Uterus (tissue), 2 donors: ENCODE data around the gene C10orf53.

Source experiments
- CTCF ChIP-seq, 4 experiments: fragments of 200-600 bp in 2 of 4; fragments of 450-650 bp in 2 of 4; sonication (generic) in 2 of 4; IDR thresholded peaks; one replicate each; pipeline ENCODE4 v1.5.1; 2016 to 2019; ENCODE audit warnings: antibody characterized with exemption in 4 of 4, mild to moderate bottlenecking in 2 of 4, moderate library complexity in 1 of 4
- POLR2A ChIP-seq, 2 donors: fragments of 450-650 bp; IDR thresholded peaks; one replicate each; pipeline ENCODE4 v1.6.1; 2016; ENCODE audit warnings: antibody characterized with exemption in 2 of 2, mild to moderate bottlenecking in 1 of 2, moderate library complexity in 1 of 2

- TF ChIP-seq CTCF (IDR thresholded peaks at IDR 0.05) (no peak), POLR2A (IDR thresholded peaks at IDR 0.05) (no peak)
Observed at GRCh38 chr10:49743464-49744075, 64.1 kb downstream of the C10orf53 start.
